ENCODE measurements around the gene ERVFRD-1.

- TF ChIP-seq CTCF (IDR thresholded peaks at IDR 0.05) = no peak
- TF ChIP-seq EP300 (IDR thresholded peaks at IDR 0.05) = no peak
Observed at GRCh38 chr6:11120271-11121005, 8.9 kb upstream of the ERVFRD-1 start.

Data from esophagus muscularis mucosa (tissue), 3 donors.